ENCODE results near the gene AP5S1. TPM values are rescaled to one million over a fixed set of nuclear protein-coding genes. Genes with fewer than 3 reads are reported as not detected.
"Not testable (repeated sequence)": the region's sequence is repeated elsewhere in the genome, so short reads cannot be mapped to it uniquely, and the experiment has no call there.

Gene AP5S1
- total RNA-seq, 4 donors from 2014 or later = 10.4 to 12.1 (median 11.0) TPM

GRCh38 chr20:3842348-3842930 is 22.1 kb downstream of the AP5S1 start:
- peaks cover 0 to 13% (median under 1%) of the 10 kb centered on the region in 3 donors for H3K4me1 ChIP-seq
- no peak overlapping the region for H3K27ac ChIP-seq
- no peak for ATAC-seq
- peaks cover 0 to 3% of the 10 kb centered on the region in 2 donors for H3K36me3 ChIP-seq
- no peak overlapping the region for H3K4me3 ChIP-seq
- TF ChIP-seq CTCF (IDR thresholded peaks at IDR 0.05) = no peak
- no peak for TF ChIP-seq POLR2AphosphoS5 (IDR thresholded peaks at IDR 0.05)
- no peak for TF ChIP-seq POLR2A (IDR thresholded peaks at IDR 0.05)
- TF ChIP-seq EP300 (IDR thresholded peaks at IDR 0.05) = no peak
- H3K9me3 ChIP-seq = no peaks in the 10 kb centered on the region
- H3K27me3 ChIP-seq = no peaks in the 10 kb centered on the region
- 95% methylated on average over 5 of the region's 7 CpGs; no CpG with 5 or more reads in 1 of the 2 donors for WGBS, 2 donors (ENCODE audit: low coverage in 1 of 2)

GRCh38 chr20:3843490-3843889 is 23.1 kb downstream of the AP5S1 start:
- H3K9me3 ChIP-seq = no peaks in the 10 kb centered on the region
- H3K27me3 ChIP-seq = no peaks in the 10 kb centered on the region
- peaks cover 0 to 23% (median 9%) of the 10 kb centered on the region in 3 donors for H3K4me1 ChIP-seq
- 50 to 55% methylated on average over 3 to 4 of the region's 5 CpGs for WGBS, 2 donors (ENCODE audit: low coverage in 1 of 2)
- H3K36me3 ChIP-seq = peaks cover 0 to 3% of the 10 kb centered on the region in 2 donors
- H3K4me3 ChIP-seq = no peak overlapping the region
- no peak for TF ChIP-seq CTCF (IDR thresholded peaks at IDR 0.05)
- TF ChIP-seq POLR2A (IDR thresholded peaks at IDR 0.05) = no peak
- TF ChIP-seq EP300 (IDR thresholded peaks at IDR 0.05) = no peak
- TF ChIP-seq POLR2AphosphoS5 (IDR thresholded peaks at IDR 0.05) = no peak
- no peak for ATAC-seq
- no peak overlapping the region for H3K27ac ChIP-seq

- H3K36me3 ChIP-seq, H3K9me3 ChIP-seq, H3K27ac ChIP-seq, ATAC-seq, H3K27me3 ChIP-seq, H3K4me3 ChIP-seq: not testable (repeated sequence)
- WGBS, 2 donors (ENCODE audit: low coverage in 1 of 2) = 92 to 93% methylated on average over 3 to 9 of the region's 9 CpGs
- peaks cover 0 to 30% (median 13%) of the 10 kb centered on the region in 3 donors for H3K4me1 ChIP-seq
Measured at GRCh38 chr20:3843990-3844619, 23.8 kb downstream of the AP5S1 start.

GRCh38 chr20:3846378-3846739 is 26.0 kb downstream of the AP5S1 start:
- H3K27ac ChIP-seq = peak overlapping the region; percentile 88 to 94 (median 92)
- H3K4me1 ChIP-seq = peaks cover 0 to 36% (median 13%) of the 10 kb centered on the region in 3 donors
- no peak for ATAC-seq
- no peaks in the 10 kb centered on the region for H3K27me3 ChIP-seq
- peak; percentile 81 for TF ChIP-seq POLR2AphosphoS5 (IDR thresholded peaks at IDR 0.05)
- no peak for TF ChIP-seq CTCF (IDR thresholded peaks at IDR 0.05)
- TF ChIP-seq EP300 (IDR thresholded peaks at IDR 0.05) = no peak
- TF ChIP-seq POLR2A (IDR thresholded peaks at IDR 0.05) = no peak
- no peaks in the 10 kb centered on the region for H3K9me3 ChIP-seq
- peak overlapping the region; percentile 76 to 84 for H3K4me3 ChIP-seq
- 0% methylated on average over 2 of the region's 22 CpGs; no CpG with 5 or more reads in 1 of the 2 donors for WGBS, 2 donors (ENCODE audit: low coverage in 1 of 2)
- peaks cover 0 to 4% of the 10 kb centered on the region in 2 donors for H3K36me3 ChIP-seq

GRCh38 chr20:3846740-3847428 is 26.5 kb downstream of the AP5S1 start, which contains the start of gene MAVS:
TSS of gene MAVS (plus strand) at chr20:3846834. CDS start at chr20:3854625, 7,791 bp downstream.
- Histone ChIP-seq H3K4me3 (peak within 1 kb of the TSS; percentile 76 to 84), H3K27me3 (no peaks in the 10 kb centered on the region), H3K4me1 (peaks cover 0 to 36% (median 13%) of the 10 kb centered on the region in 3 donors), H3K27ac (peak within 1 kb of the TSS; percentile 88 to 94 (median 92)), H3K36me3 (peaks cover 0 to 4% of the 10 kb centered on the region in 2 donors), H3K9me3 (no peaks in the 10 kb centered on the region)
- peak; percentile 98 for ATAC-seq
- no CpG with 5 or more reads among the region's 72 CpGs for WGBS, 2 donors (ENCODE audit: low coverage in 1 of 2)
- TF ChIP-seq CTCF (IDR thresholded peaks at IDR 0.05) (peak in 1 of 4 experiments; percentile 16), POLR2A (IDR thresholded peaks at IDR 0.05) (peak; percentile 77 to 80), EP300 (IDR thresholded peaks at IDR 0.05) (no peak), POLR2AphosphoS5 (IDR thresholded peaks at IDR 0.05) (peak; percentile 54)
